ENCODE data around the gene TAS2R39.

DNA sequence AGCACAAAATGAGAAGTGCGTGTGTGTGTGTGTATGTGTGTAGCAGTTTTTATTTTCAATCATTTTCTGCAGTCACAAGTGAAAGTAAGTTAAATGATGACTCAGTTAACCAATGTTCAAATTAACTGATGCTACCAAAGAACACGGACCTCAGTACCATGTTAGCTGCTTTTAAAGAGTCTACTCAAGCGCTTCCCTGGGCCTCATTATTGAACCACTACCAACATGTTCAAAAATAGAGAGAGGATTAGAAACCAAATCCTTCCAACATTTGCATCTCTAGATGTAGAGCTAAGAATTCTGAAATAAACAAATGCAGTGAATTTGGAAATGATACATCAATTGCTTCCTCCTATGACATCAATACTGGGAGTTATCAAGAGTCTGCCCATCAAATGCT, at the start of gene TAS2R39:
- TF ChIP-seq, protein P1, sequence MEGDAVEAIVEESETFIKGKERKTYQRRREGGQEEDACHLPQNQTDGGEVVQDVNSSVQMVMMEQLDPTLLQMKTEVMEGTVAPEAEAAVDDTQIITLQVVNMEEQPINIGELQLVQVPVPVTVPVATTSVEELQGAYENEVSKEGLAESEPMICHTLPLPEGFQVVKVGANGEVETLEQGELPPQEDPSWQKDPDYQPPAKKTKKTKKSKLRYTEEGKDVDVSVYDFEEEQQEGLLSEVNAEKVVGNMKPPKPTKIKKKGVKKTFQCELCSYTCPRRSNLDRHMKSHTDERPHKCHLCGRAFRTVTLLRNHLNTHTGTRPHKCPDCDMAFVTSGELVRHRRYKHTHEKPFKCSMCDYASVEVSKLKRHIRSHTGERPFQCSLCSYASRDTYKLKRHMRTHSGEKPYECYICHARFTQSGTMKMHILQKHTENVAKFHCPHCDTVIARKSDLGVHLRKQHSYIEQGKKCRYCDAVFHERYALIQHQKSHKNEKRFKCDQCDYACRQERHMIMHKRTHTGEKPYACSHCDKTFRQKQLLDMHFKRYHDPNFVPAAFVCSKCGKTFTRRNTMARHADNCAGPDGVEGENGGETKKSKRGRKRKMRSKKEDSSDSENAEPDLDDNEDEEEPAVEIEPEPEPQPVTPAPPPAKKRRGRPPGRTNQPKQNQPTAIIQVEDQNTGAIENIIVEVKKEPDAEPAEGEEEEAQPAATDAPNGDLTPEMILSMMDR (conservative IDR thresholded peaks at IDR 0.05; ENCODE audit: low read depth, low read length) = no peak
- TF ChIP-seq POLR2A (IDR thresholded peaks at IDR 0.05; ENCODE audit: low read depth, low read length) (no peak), BHLHE40 (IDR thresholded peaks at IDR 0.05; ENCODE audit: low read depth, low read length) (no peak), NFE2L2 (IDR thresholded peaks at IDR 0.05; ENCODE audit: low read depth, low read length) (no peak)
